ENCODE data around the gene TINAGL1.

DNA sequence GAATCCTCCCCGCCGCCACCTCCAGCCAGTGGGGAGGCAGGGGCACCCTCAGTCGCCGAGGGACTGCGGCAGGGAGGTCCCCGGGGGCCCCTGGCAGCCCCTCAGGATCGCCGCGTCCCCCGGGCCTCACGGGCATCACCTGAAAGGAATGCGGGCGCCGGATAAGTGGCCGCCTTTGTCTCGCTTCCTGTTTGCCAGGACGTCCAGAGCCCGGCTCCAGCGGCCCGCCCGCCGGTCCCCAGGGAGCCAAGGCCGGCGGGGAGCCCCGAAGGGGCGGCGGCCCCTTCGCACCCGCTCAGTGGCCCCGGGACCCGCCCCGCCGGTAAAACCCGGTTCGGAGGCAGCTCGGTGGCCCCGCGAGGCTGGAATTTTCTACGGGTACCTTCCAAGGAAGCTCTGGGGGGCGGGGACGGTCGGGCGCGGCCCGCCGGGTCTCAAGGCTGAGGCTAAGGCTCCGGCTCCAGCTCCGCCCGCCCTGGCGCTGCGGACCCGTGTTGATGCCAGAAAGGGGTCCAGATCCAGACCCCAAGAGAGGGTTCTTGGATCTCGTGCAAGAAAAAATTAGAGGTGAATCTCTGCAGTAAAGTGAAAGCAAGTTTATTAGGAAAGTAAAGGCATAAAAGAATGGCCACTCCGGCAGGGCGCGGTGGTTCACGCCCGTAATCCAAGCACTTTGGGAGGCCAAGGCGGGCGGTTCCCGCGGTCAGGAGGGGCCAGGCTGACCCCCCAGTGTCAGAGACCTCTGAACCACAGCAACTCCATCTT, 12.6 kb downstream of the TINAGL1 start:
- TF ChIP-seq EZH2 (IDR thresholded peaks at IDR 0.05) (no peak), POLR2AphosphoS5 (IDR thresholded peaks at IDR 0.05; ENCODE audit: borderline replicate concordance, low read depth, low read length) (no peak), FOXP2 (optimal IDR thresholded peaks at IDR 0.05; ENCODE audit: control extremely low read depth, extremely low read length, insufficient read depth) (no peak)
